Measurements from ENCODE around the gene HS6ST2.
"Not testable (repeated sequence)": the region's sequence is repeated elsewhere in the genome, so short reads cannot be mapped to it uniquely, and the experiment has no call there.

The HS6ST2 gene

GRCh38 chrX:132958091-132958703, at the start of gene HS6ST2:
TSS of gene HS6ST2 (minus strand) at chrX:132958629.
- DNase-seq, result no peak

DNA sequence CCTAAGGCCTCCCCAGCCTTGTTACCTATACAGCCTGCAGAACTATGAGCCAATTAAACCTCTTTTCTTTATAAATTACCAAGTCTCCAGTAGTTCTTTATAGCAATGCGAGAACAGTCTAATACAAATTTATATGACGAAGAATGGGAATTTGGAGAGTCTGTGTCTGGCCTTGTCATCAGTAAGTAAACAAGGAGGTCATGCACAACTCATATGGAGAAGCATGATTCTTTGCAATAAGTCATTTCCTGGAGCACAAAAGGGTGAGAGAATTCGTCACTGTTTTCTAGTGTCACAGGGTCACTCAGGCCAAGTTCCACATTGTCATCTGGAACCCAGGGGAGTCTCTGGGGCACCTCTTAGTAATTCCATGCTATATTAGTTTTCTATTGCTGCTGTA, 49.0 kb upstream of the HS6ST2 start:
- DNase-seq, result no peak

GRCh38 chrX:133005616-133006015, 47.2 kb upstream of the HS6ST2 start:
- DNase-seq, result no peak

- DNase-seq, result peak; percentile 6
Observed at GRCh38 chrX:133005042-133005441, 46.6 kb upstream of the HS6ST2 start.

GRCh38 chrX:132999209-132999608, 40.8 kb upstream of the HS6ST2 start:
- no peak for DNase-seq

DNA sequence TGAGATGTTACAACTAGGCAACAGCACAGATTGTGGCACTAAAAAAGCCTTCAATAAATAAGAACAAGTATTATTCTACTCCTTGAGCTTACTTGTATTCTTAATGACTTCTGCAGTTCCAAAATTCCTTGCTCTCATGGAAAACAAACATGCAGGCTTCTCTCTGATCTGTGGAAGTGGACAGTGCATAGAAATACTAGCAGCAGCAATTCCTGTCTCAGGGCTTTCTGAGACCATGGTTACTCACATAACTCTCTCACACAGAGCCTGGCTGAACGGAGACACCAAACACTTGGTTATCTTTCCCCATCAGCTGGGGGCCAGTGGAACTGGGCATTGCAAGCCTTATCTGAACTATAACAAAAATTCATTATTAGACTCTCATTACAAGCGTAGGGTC, 32.4 kb upstream of the HS6ST2 start:
- no peak for DNase-seq

DNA sequence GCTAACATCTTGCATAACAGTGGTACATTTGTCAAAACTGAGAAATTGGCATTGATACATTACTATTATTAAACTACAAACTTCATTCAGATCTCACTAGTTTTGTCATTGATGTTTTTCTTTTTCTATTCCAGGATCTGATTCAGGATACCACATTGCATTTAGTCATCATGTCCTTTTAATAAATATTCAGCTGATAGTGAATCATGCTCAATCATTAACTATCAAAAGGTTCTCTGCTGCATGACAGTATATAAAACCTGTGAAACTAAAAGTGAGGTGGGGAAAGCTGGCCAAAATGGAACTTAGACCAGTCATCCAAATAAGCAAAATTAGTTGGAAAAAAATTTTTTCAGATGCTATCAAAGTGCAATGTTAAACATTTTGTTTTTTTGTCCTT, 28.1 kb upstream of the HS6ST2 start:
- no peak for DNase-seq

DNA sequence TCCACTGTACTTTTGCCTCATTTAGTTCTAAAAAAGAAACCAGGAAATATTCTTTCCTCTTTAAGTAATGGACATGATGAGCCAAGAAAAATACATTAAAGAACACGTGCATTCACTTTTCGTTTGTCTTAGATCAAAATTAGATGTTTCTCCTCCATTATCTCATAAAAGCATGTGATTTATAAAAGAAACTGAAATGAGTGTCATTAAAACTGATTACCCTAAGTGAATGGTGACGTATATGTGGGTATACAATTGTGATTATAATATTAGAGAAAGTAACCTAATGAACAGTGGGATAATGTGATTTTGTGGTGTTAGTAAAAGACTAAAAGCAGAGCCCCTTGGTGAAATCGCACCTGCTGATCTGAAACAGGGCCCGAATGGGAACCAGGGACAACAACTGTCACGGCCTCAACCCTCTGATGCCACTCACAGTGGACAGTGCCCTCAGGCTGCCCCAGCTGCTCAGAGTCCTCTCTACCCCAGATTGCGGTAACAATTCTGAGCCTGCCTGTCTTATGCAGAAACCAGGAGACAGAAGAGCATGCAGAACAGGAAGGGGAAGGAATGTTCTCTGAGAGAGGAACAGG, 25.7 kb upstream of the HS6ST2 start:
- DNase-seq, result no peak

GRCh38 chrX:132983496-132983895, 25.1 kb upstream of the HS6ST2 start:
- no peak for DNase-seq

DNA sequence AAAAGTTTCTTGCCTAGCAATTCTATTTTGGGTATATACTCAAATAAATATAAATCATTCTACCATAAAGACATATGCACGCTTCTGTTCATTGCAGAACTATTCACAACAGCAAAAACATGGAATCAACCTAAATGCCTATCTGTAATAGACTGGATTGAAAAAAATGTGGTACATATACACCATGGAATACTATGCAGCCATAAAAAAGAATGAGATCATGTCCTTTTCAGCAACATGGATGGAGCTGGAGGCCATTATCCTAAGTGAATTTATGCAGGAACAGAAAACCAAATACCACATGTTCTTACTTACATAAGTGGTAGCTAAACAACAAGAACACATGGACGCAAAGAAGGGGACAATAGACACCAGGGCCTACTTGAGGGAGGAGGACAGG, 21.6 kb upstream of the HS6ST2 start:
- DNase-seq, result not testable (repeated sequence)

DNA sequence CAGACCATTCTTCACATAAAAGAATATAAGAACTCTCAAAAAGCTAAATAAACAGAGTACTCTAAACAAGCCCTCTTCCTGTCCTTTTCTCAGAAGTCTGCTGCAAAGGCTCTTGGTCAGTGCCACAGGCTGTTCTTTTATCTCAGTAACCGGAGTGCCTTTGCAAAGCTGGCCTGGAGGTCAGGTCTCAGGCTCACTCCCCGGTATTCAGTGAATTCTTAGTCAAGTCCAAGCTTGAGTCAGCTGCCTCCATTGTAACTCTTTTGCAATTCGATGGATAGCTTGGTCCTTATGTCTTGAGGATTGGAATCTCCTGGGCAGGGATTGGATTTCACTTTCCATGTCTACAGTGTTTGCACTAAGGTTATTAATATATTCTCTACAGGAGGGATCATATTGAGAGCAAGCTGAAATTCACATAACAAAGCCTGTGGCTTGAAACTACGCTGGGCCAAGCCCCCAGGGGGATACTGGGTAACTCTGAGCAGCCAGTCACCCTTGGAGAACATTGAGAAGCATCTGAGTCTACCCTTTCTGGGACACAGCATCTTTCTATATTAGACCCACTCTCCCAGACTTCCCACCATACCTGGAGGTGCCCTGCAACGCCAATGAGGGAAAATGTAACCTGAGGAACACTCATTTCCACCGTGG, 10.0 kb upstream of the HS6ST2 start:
- no peak for DNase-seq

DNA sequence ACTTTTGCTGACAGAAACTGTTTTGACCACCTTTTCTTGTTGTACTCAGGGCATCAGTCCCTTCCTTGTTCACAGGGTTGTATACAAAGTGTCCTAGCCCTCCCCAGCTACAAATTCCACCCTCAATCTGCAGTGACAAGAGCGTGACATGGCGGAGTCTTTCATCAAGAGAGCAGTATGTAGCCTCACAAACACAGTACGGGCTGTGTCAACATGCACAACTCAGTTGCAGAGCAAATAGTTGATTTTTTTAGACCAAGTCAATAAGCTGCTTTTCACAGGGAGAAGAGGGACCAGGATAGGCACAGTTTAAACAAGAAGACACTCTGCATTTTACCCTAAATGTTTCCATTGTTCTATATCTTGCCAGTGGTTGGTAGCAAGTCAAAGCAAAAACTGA, 8.6 kb upstream of the HS6ST2 start:
- no peak for DNase-seq

- no peak for DNase-seq
Observed at GRCh38 chrX:132965461-132965860, 7.0 kb upstream of the HS6ST2 start.

DNA sequence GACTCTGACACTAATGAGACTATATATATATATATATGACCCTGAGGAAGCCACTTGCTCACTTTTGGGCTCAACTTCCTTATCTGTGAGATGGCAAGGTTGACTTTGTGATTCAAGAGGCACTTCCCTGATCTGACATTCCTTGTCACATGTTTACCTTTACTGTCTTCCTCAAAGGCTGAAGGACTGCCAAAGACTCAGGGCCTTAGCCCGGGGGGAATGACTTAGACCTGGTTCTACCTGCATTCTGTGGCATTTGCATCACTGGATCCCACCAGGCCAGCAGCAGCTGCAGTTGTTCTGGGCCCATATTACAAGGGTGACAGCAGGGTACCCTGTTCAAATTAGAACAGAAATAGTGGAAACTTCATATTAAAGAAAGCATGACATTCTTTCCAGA, 3.1 kb upstream of the HS6ST2 start:
- DNase-seq, result no peak

DNA sequence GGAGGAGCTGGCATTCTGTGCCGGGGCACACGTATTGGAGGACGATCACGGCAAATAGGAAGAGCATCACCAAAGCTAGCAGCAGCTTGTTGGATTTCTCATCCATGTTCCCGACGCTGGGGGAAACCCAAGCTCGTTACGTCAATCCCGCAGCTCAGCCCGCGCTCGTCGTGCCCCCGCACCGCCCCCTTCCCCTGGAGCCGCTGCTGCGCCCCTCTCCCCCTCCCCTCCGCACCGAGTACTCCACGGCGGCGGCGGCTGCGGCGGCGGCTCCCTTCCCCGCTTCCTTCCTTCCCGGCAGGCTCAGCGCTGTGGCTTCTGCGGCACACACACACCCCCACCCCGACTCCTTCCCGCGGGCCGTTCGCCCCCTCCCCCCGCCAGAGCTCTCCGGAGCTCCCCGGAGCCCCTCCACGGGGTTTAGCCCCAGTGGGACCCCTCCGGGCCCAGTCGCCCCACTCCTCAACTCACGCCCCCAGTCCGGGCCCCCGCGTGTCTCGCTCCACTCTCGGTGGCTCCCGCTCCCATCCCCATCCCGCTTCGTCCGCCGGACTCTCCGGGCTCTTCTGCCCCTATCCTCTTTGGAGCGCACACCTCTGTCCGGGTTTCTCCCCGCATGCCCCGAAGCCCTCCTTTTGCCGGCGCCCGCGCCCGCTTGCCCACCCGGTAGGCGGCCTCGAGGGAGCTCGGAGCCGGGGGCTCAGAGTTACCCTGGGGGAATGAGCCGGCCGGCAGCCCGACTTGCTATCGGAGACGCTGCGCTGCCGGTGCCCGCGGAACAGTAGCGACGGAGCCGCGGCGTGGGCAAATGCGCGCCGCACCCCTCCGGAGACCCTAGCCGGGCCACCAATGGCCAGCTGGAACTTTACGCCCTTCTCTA, 978 bp downstream of the HS6ST2 start:
- peak; percentile 2 for DNase-seq

- no peak for DNase-seq
Observed at GRCh38 chrX:132956421-132957210, 1.8 kb downstream of the HS6ST2 start.

- no peak for DNase-seq
Observed at GRCh38 chrX:132955690-132956089, 2.7 kb downstream of the HS6ST2 start.

DNA sequence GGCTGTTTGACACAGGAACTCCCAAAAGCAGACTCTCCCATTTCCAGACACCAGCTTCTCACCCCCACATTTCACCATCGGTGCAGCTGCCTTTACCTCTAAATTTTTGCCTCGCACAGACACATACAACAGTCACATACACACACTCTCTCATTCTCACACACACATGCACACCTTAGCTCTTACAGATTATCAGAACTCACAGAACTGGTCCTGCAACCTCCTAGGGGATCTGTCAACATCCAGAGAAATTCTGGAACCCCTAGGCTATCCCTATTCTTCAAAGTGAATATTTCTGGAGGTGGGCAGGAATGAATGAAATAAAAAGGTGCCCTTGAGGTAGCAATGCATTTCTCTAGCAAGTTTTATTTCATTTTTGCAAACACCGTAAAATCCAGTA, 4.1 kb downstream of the HS6ST2 start:
- no peak for DNase-seq

DNA sequence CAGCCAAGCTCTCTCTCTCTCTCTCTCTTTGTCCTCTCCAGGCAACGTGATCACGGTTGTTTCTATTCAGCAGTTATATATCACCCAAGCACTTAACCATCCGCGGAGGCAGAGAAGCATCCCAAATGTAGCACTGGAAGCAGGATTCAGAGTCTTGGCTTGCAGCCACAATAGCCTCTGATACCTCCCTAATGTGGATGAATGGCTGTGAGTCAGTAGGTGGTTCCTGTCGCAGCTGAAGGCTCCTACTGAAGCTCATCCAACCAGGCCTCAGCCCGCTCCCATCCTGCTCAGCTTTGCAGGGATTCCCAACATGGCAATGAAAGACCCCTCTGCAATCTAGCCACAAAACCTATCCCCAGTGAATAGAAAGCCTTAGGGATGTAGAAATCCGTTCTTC, 5.1 kb downstream of the HS6ST2 start:
- no peak for DNase-seq

DNA sequence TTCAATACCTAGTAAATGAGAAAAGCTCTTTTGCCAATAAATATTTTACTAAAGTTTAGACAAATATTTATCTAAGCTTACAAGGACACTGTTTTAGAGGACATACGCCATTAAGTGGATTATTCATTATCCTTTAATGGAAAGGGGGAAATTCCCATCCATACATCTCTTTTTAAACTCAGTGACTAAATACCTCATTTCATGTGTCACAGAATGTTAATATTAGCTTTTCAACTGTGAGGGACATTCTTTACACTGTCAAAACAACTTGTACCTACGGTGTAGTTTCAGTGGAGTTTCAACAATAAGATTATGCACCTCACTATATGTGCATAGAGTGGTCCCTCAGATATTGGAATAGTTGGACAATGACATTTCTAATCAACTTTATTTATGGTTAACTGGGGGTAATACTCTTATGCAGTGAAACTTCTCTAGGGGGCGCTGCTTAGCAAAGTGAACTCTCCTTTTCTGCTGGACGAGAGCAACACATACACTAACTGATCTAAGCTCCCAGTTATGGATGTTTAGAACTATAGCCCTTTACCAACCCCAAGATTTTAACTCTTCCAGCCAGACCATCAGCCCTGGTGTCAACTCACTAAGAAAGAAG, 9.7 kb downstream of the HS6ST2 start:
- no peak for DNase-seq

- not testable (repeated sequence) for DNase-seq
Observed at GRCh38 chrX:132945055-132945599, 13.3 kb downstream of the HS6ST2 start.

- no peak for DNase-seq
Observed at GRCh38 chrX:132940727-132941327, 17.6 kb downstream of the HS6ST2 start.
